GM23338 (cell line): ENCODE data around the gene MYL5. TPM values are rescaled to one million over a fixed set of nuclear protein-coding genes. Genes with fewer than 3 reads are reported as not detected.

Experiments used
- ATAC-seq: fragments of 200-7000 bp; cut with Tn5 transposase; 3 replicates; pipeline ENCODE4 v1.9.1; 2020
- DNase-seq: peaks from one replicate; pipeline ENCODE4 v3.0.0-alpha.2; 2015; ENCODE audit warnings: low spot score
- H2AFZ ChIP-seq: fragments of 200-600 bp; sonication (generic); 2 replicates; pipeline ENCODE4 v1.8.0; 2016; ENCODE audit warnings: antibody characterized with exemption, mild to moderate bottlenecking, moderate library complexity
- H3F3A ChIP-seq: fragments of 200-600 bp; sonication (generic); replicated peaks from 2 replicates; pipeline ENCODE4 v1.8.0; 2017; ENCODE audit warnings: antibody characterized with exemption, mixed run types, low read depth
- H3K27ac ChIP-seq: fragments of 200-600 bp; sonication (generic); 2 replicates; pipeline ENCODE4 v1.6.1; 2016; ENCODE audit warnings: low read depth
- H3K27me3 ChIP-seq: fragments of 200-600 bp; sonication (generic); 2 replicates; pipeline ENCODE4 v1.8.0; 2016; ENCODE audit warnings: mild to moderate bottlenecking, mixed run types, moderate library complexity; ENCODE audit not compliant: insufficient read depth
- H3K36me3 ChIP-seq: fragments of 200-600 bp; sonication (generic); 2 replicates; pipeline ENCODE4 v1.8.0; 2016; ENCODE audit warnings: mild to moderate bottlenecking; ENCODE audit not compliant: insufficient read depth
- H3K4me1 ChIP-seq: fragments of 200-600 bp; sonication (generic); 2 replicates; pipeline ENCODE4 v1.8.0; 2016; ENCODE audit warnings: mild to moderate bottlenecking, moderate library complexity; ENCODE audit not compliant: insufficient read depth
- H3K4me2 ChIP-seq: fragments of 200-600 bp; sonication (generic); 2 replicates; pipeline ENCODE4 v1.7.1; 2017; ENCODE audit warnings: mixed run types
- H3K4me3 ChIP-seq: fragments of 200-600 bp; sonication (generic); 2 replicates; pipeline ENCODE4 v1.6.1; 2016; ENCODE audit warnings: mixed run types
- H3K79me2 ChIP-seq: fragments of 200-600 bp; sonication (generic); replicated peaks from 2 replicates; pipeline ENCODE4 v1.8.0; 2017; ENCODE audit warnings: mild to moderate bottlenecking; ENCODE audit not compliant: insufficient read depth
- H3K9me2 ChIP-seq: fragments of 200-600 bp; sonication (generic); 2 replicates; pipeline ENCODE4 v1.8.0; 2017; ENCODE audit not compliant: insufficient read depth
- H4K20me1 ChIP-seq: fragments of 200-600 bp; sonication (generic); replicated peaks from 2 replicates; pipeline ENCODE4 v1.8.0; 2017; ENCODE audit warnings: mild to moderate bottlenecking; ENCODE audit not compliant: insufficient read depth
- H3K27ac Mint-ChIP-seq: 2 replicates; pipeline ENCODE4 v1.8.0; 2020; ENCODE audit warnings: inconsistent platforms, mild to moderate bottlenecking, moderate library complexity, mixed read lengths
- H3K27me3 Mint-ChIP-seq: 3 replicates; pipeline ENCODE4 v1.8.0; 2022; ENCODE audit warnings: low read depth, mild to moderate bottlenecking, moderate library complexity, mixed read lengths, inconsistent platforms; ENCODE audit not compliant: insufficient read depth, poor library complexity
- H3K36me3 Mint-ChIP-seq: 3 replicates; pipeline ENCODE4 v1.8.0; 2021; ENCODE audit warnings: low read depth, mild to moderate bottlenecking, inconsistent platforms, moderate library complexity, mixed read lengths
- H3K4me1 Mint-ChIP-seq: 3 replicates; pipeline ENCODE4 v1.8.0; 2020; ENCODE audit warnings: mild to moderate bottlenecking, inconsistent platforms, mixed read lengths
- H3K4me3 Mint-ChIP-seq: 3 replicates; pipeline ENCODE4 v1.8.0; 2021; ENCODE audit warnings: moderate library complexity, mild to moderate bottlenecking, inconsistent platforms, mixed read lengths
- H3K9me3 Mint-ChIP-seq: 3 replicates; pipeline ENCODE4 v1.8.0; 2020; ENCODE audit warnings: moderate library complexity, mild to moderate bottlenecking, inconsistent platforms, mixed read lengths
- CREB1 ChIP-seq: fragments of 250-450 bp; sonication (Bioruptor Pico); IDR thresholded peaks from 2 replicates; pipeline ENCODE4 v1.5.0; 2020; ENCODE audit warnings: low read depth, mild to moderate bottlenecking, moderate library complexity
- ETS1 ChIP-seq: IDR thresholded peaks from 2 replicates; pipeline ENCODE4 v1.6.1; 2016; ENCODE audit warnings: antibody characterized with exemption
- EZH2 ChIP-seq: fragments of 200-600 bp; sonication (generic); IDR thresholded peaks from one replicate; pipeline ENCODE4 v1.8.0; 2017; ENCODE audit warnings: antibody characterized with exemption, mild to moderate bottlenecking, low read depth; ENCODE audit not compliant: unreplicated experiment
- EZH2phosphoT487 ChIP-seq: fragments of 200-600 bp; sonication (generic); IDR thresholded peaks from one replicate; pipeline ENCODE4 v1.8.1; 2018; ENCODE audit warnings: antibody characterized with exemption; ENCODE audit not compliant: unreplicated experiment
- JUNB ChIP-seq: IDR thresholded peaks from one replicate; pipeline ENCODE4 v1.6.1; 2016; ENCODE audit warnings: antibody characterized with exemption; ENCODE audit not compliant: unreplicated experiment
- NANOG ChIP-seq: IDR thresholded peaks from 2 replicates; pipeline ENCODE4 v1.6.1; 2016; ENCODE audit warnings: antibody characterized with exemption, borderline replicate concordance
- POLR2AphosphoS5 ChIP-seq: IDR thresholded peaks from 2 replicates; pipeline ENCODE4 v1.6.1; 2016; ENCODE audit warnings: antibody characterized with exemption, low read depth
- REST ChIP-seq: IDR thresholded peaks from one replicate; pipeline ENCODE4 v1.6.1; 2018; ENCODE audit warnings: antibody characterized with exemption; ENCODE audit not compliant: unreplicated experiment
- STAT1 ChIP-seq: IDR thresholded peaks from one replicate; pipeline ENCODE4 v1.6.1; 2016; ENCODE audit warnings: antibody characterized with exemption; ENCODE audit not compliant: unreplicated experiment
- ZNF114 ChIP-seq: fragments of 250-450 bp; sonication (Bioruptor Pico); IDR thresholded peaks from 2 replicates; pipeline ENCODE4 v1.5.0; 2020; ENCODE audit warnings: mild to moderate bottlenecking, moderate library complexity
- ZNF331 ChIP-seq: fragments of 250-450 bp; sonication (Bioruptor Pico); IDR thresholded peaks from 2 replicates; pipeline ENCODE4 v1.5.0; 2020; ENCODE audit warnings: low read depth, mild to moderate bottlenecking, moderate library complexity
- ZNF462 ChIP-seq: fragments of 250-450 bp; sonication (Bioruptor Pico); IDR thresholded peaks from 2 replicates; pipeline ENCODE4 v1.5.0; 2020; ENCODE audit warnings: mild to moderate bottlenecking, moderate library complexity
- polyA plus RNA-seq: library from polyadenylated mRNA; unstranded; fragments of >200 nt; fragmentation: Nextera tagmentation; extraction: Ambion mirVana; gene quantifications from 2 replicates; pipeline ENCODE4 v1.2.1, GENCODE V29; 2016
- total RNA-seq: library from RNA; depleted of rRNA; stranded (reverse); fragments of >200 nt; shearing (Covaris generic); gene quantifications from 2 replicates; pipeline ENCODE4 v1.2.3, GENCODE V29; 2014
- TF ChIP-seq, protein P1 (sequence below), 2 experiments: fragments of 200-600 bp in 1 of 2; sonication (generic) in 1 of 2; conservative IDR thresholded peaks; 2 replicates each; pipeline versions ENCODE4 v1.5.1 to v1.6.1; 2016 to 2017; ENCODE audit warnings: antibody characterized with exemption in 2 of 2, low read depth in 2 of 2, mild to moderate bottlenecking in 2 of 2, moderate library complexity in 1 of 2

The MYL5 gene
- total and polyA plus RNA-seq, 2 experiments from 2014 or later: 3.0 to 4.4 TPM

GRCh38 chr4:689723-690122, 15.4 kb downstream of the MYL5 start:
- peaks cover 8% of the 10 kb centered on the region for H3K4me1 ChIP-seq
- no peaks in the 10 kb centered on the region for H3K79me2 ChIP-seq
- peaks cover 5% of the 10 kb centered on the region for H3K9me3 Mint-ChIP-seq
- ATAC-seq: no peak
- peaks cover 3% of the 10 kb centered on the region; the same call in 2 of the 3 replicates for H3K36me3 Mint-ChIP-seq
- H3K27ac ChIP-seq: no peak overlapping the region
- TF ChIP-seq ETS1 (no peak), ZNF331 (CRISPR knock-in tag) (no peak), JUNB (no peak), POLR2AphosphoS5 (no peak), REST (no peak), EZH2 (no peak), NANOG (no peak), EZH2phosphoT487 (no peak), STAT1 (no peak), ZNF462 (CRISPR knock-in tag) (no peak), ZNF114 (CRISPR knock-in tag) (no peak), CREB1 (CRISPR knock-in tag) (no peak)
- TF ChIP-seq, protein P1, sequence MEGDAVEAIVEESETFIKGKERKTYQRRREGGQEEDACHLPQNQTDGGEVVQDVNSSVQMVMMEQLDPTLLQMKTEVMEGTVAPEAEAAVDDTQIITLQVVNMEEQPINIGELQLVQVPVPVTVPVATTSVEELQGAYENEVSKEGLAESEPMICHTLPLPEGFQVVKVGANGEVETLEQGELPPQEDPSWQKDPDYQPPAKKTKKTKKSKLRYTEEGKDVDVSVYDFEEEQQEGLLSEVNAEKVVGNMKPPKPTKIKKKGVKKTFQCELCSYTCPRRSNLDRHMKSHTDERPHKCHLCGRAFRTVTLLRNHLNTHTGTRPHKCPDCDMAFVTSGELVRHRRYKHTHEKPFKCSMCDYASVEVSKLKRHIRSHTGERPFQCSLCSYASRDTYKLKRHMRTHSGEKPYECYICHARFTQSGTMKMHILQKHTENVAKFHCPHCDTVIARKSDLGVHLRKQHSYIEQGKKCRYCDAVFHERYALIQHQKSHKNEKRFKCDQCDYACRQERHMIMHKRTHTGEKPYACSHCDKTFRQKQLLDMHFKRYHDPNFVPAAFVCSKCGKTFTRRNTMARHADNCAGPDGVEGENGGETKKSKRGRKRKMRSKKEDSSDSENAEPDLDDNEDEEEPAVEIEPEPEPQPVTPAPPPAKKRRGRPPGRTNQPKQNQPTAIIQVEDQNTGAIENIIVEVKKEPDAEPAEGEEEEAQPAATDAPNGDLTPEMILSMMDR (conservative IDR thresholded peaks at IDR 0.05; ENCODE audit: low read depth in 2 of 2): no peak
- peak overlapping the region; percentile 98 for H2AFZ ChIP-seq
- H3K4me3 Mint-ChIP-seq: peak overlapping the region; percentile 62
- H3K4me3 ChIP-seq: peak overlapping the region; percentile 63
- H3K4me2 ChIP-seq: peak overlapping the region; percentile 91
- no peaks in the 10 kb centered on the region for H3K9me2 ChIP-seq
- no peaks in the 10 kb centered on the region for H3K27me3 ChIP-seq
- H3K27me3 Mint-ChIP-seq: peaks cover 4% of the 10 kb centered on the region
- no peak for DNase-seq
- 0 out of 2 replicates have a peak, but pooled peaks cover 3% of the 10 kb centered on the region for H3F3A ChIP-seq
- peaks cover 24% of the 10 kb centered on the region for H3K4me1 Mint-ChIP-seq
- H4K20me1 ChIP-seq: no peaks in the 10 kb centered on the region
- no peak overlapping the region for H3K27ac Mint-ChIP-seq
- H3K36me3 ChIP-seq: no peaks in the 10 kb centered on the region
